ENCODE measurements around the gene NFX1. TPM values are rescaled to one million over a fixed set of nuclear protein-coding genes. Genes with fewer than 3 reads are reported as not detected.
"Not testable (repeated sequence)": the region's sequence is repeated elsewhere in the genome, so short reads cannot be mapped to it uniquely, and the experiment has no call there.

NFX1 gene
- total RNA-seq, 1 experiment from 2014 or later = 17.4 TPM

- DNase-seq (ENCODE audit: low spot score); in situ Hi-C loops (cut with HindIII; ENCODE audit: low sequenced_read_pairs): not testable (repeated sequence)
These were observed 112.1 kb downstream of the NFX1 start, which contains the start of gene AQP7 for GRCh38 chr9:33402371-33402770. Gene AQP7, minus strand, starts transcription at chr9:33402568. Its CDS starts 1,306 bp downstream, at chr9:33401262.

- no peak for DNase-seq (ENCODE audit: low spot score)
- in situ Hi-C loops (cut with HindIII; ENCODE audit: low sequenced_read_pairs) = no loop called here
These were observed 113.8 kb downstream of the NFX1 start for GRCh38 chr9:33403941-33404787.

GRCh38 chr9:33404788-33405362, 114.6 kb downstream of the NFX1 start:
- DNase-seq (ENCODE audit: low spot score) = no peak
- in situ Hi-C loops (cut with HindIII; ENCODE audit: low sequenced_read_pairs) = no loop called here

- no peak for DNase-seq (ENCODE audit: low spot score)
- in situ Hi-C loops (cut with HindIII; ENCODE audit: low sequenced_read_pairs) = no loop called here
These were observed 116.7 kb downstream of the NFX1 start for GRCh38 chr9:33407061-33407460.

GRCh38 chr9:33408087-33408486, 117.8 kb downstream of the NFX1 start:
- no peak for DNase-seq (ENCODE audit: low spot score)
- in situ Hi-C loops (cut with HindIII; ENCODE audit: low sequenced_read_pairs) = no loop called here

GRCh38 chr9:33414268-33414667, 124.0 kb downstream of the NFX1 start:
- no peak for DNase-seq (ENCODE audit: low spot score)
- in situ Hi-C loops (cut with HindIII; ENCODE audit: low sequenced_read_pairs) = no loop called here

- DNase-seq (ENCODE audit: low spot score) = no peak
- in situ Hi-C loops (cut with HindIII; ENCODE audit: low sequenced_read_pairs) = no loop called here
These were observed 124.7 kb downstream of the NFX1 start for GRCh38 chr9:33414889-33415500.

- in situ Hi-C loops (cut with HindIII; ENCODE audit: low sequenced_read_pairs) = no loop called here
- peak; percentile 48 for DNase-seq (ENCODE audit: low spot score)
These were observed 125.3 kb downstream of the NFX1 start for GRCh38 chr9:33415501-33416038.

GRCh38 chr9:33416996-33417395, 126.7 kb downstream of the NFX1 start:
- no peak for DNase-seq (ENCODE audit: low spot score)
- in situ Hi-C loops (cut with HindIII; ENCODE audit: low sequenced_read_pairs) = no loop called here

GRCh38 chr9:33418090-33418489, 127.8 kb downstream of the NFX1 start:
- no peak for DNase-seq (ENCODE audit: low spot score)
- in situ Hi-C loops (cut with HindIII; ENCODE audit: low sequenced_read_pairs) = no loop called here

- in situ Hi-C loops (cut with HindIII; ENCODE audit: low sequenced_read_pairs) = no loop called here
These were observed 129.5 kb downstream of the NFX1 start for GRCh38 chr9:33419708-33420303.

More at GRCh38 chr9:33419708-33420303, 129.5 kb downstream of the NFX1 start:
- no peak for DNase-seq (ENCODE audit: low spot score)

Other genes starting within 250 kb of the NFX1 start
- gene SMU1, start 213.8 kb upstream of the NFX1 start, total RNA-seq (2014; rRNA removed; shearing (Covaris generic)) = 34.4 and 49.4 TPM in 2 replicates
- 15.1 and 15.3 TPM in 2 replicates for gene B4GALT1, start 123.2 kb upstream of the NFX1 start, total RNA-seq (2014; rRNA removed; shearing (Covaris generic))
- not detected in 2 replicates for gene SPINK4, start 50.3 kb upstream of the NFX1 start, total RNA-seq (2014; rRNA removed; shearing (Covaris generic))
- gene BAG1, start 25.8 kb upstream of the NFX1 start, total RNA-seq (2014; rRNA removed; shearing (Covaris generic)) = 58.1 and 84.4 TPM in 2 replicates
- gene CHMP5, start 25.5 kb upstream of the NFX1 start, total RNA-seq (2014; rRNA removed; shearing (Covaris generic)) = 70.0 and 93.2 TPM in 2 replicates
- gene AQP7, start 112.1 kb downstream of the NFX1 start, total RNA-seq (2014; rRNA removed; shearing (Covaris generic)) = 0.17 TPM in 1 of 2 replicates, not detected in the other
- gene AQP3, start 157.1 kb downstream of the NFX1 start, total RNA-seq (2014; rRNA removed; shearing (Covaris generic)) = not detected in 2 replicates
- 21.8 and 33.8 TPM in 2 replicates for gene NOL6, start 183.4 kb downstream of the NFX1 start, total RNA-seq (2014; rRNA removed; shearing (Covaris generic))
- 3.2 and 20.1 TPM in 2 replicates for gene ANKRD18B, start 233.7 kb downstream of the NFX1 start, total RNA-seq (2014; rRNA removed; shearing (Covaris generic))